ENCODE results near the gene CNPY3.

CNPY3 gene

DNA sequence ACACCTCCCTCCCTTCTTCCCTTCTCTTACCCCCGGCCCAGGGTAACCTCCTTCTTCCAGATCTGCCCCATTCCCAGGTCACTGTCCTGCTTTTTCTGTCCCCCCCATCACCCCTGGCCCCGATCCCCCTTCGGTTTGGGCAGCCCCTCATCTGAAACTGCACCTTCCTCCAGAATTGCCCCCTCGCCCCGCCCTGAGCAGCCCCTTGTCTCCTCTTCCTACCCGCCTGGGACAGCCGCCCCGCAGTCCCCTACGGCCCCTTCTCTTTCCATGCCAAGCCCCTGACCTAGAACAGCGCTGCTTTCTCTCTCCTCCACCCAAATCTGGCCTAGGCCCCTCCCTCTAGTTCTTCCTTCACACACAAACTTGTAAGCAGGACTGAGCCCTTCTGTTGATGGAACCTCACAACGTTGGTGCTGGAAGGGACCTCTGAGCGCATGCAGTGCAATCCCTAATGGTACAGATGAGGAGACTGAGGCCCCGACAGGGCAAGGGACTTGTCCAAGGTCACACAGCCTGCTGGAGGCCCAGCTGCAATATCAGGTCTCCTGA is 55.7 kb downstream of the CNPY3 start:
- peak; percentile 36 for DNase-seq

DNA sequence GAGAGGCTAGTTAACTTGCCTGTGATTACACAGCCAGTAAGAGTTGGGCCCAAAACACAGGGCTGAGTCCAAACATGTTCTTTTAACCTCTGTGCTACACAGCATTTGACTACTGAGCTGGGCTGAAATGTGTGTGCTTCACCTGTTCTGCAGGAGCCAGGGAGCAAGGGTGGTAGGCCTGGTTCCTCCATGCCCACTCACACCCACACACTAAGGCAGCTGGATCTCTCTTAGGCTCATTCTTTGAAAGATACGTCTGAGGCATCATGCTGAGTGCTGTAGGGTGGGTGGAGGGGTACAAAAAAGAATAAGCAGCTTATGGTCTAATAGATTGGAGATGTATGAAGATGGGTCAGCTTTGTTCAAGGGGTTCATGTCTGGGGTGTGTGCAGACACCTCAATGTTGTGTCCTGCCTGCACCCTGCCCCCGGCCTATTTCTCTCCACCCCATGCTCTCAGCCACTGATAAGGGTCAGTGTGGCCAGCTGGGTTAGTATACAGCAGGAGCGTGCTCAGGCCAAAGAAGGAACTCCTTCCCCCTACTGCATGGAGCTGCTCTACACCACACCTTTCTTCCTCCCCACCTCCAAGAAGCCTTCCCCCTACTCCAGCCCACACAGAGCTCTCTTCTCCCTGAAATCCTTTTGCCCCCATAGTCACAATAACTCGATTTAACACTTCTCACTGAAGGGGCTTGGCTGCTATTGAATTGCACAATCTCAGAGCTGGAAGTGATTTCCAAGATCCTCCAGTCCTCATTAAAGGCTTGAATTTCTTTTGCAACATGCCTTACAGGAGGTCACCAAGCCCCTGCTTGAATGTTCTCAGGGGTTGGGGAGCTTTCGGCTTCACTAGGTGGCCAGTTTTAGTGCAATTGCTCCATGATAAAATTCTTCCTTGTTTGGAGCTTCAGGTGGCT is 58.5 kb downstream of the CNPY3 start:
- DNase-seq = no peak

DNA sequence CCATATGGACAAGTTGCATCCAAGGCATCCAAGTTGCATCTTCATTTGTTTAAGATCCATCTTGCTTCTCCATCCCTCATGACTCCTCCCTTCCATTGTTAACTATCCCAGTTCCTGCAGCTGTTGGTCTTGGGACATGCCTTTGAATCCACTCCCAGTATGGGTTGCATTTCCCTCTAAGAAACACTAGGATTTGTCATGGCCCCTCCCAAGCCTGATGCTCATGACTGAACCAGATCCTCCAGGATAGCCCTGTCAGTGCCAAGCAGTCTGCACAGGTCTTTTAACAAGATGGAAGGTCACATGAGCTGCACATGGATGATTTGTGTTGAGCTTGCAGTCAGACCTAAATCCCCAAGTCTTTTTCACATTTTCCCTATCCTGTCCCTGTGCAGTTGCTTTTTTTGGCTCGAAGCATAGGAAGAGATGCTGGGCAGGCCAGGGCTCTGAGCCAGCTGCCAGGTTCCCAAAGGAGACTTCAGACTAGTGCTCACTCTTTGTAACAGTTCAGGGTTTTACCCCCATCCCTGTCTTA is 59.3 kb downstream of the CNPY3 start:
- no peak for DNase-seq
